ENCODE measurements around the gene CCDC192.
"Not testable (repeated sequence)": the region's sequence is repeated elsewhere in the genome, so short reads cannot be mapped to it uniquely, and the experiment has no call there.

Gene CCDC192

DNA sequence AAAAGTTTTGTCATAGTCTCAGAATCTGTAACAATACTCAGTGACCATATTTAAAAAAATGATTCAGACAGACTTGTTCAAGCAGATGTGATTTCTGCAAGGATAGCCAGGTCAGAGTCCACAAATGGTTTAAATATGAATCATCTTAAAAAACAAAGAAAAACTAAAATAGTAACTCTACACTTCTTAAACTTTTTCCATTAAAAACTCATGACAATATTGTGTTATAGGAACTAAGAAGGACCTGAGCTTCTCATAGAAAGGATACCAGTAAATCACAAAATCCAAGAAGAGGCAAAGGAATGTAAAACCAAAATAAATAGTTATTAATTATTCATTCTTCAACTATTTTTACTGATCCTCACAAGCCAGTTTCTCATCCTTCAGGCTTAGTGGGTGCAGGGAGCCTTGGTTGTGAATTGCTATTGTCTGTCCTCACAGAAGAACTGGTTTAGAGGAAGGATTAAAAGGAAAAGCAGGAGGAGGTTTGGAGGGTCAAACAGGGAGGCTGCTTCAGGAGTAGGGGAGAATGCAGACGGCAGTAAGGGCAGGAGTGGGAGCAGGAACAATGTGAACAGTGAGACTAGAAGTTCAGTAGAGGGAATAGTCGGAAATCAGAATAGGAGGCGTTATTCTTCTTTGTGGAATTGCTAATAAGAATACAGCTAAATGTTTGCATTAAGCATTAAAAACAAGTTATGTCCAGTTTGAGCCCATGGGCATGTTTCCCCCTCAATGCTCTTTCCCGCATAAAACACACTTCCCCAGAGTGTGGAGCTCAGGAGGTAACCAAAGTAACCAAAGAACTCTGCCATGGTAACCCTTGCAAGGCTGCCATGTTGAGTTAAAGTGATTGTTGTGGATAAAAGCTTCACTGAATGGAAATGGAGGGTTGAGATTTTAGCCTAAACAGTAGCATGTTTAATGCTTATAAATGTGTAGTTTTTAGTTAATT is 110.7 kb downstream of the CCDC192 start:
- peak; percentile 91 for DNase-seq

- no peak for DNase-seq
Measured at GRCh38 chr5:127814588-127814973, 111.4 kb downstream of the CCDC192 start.

DNA sequence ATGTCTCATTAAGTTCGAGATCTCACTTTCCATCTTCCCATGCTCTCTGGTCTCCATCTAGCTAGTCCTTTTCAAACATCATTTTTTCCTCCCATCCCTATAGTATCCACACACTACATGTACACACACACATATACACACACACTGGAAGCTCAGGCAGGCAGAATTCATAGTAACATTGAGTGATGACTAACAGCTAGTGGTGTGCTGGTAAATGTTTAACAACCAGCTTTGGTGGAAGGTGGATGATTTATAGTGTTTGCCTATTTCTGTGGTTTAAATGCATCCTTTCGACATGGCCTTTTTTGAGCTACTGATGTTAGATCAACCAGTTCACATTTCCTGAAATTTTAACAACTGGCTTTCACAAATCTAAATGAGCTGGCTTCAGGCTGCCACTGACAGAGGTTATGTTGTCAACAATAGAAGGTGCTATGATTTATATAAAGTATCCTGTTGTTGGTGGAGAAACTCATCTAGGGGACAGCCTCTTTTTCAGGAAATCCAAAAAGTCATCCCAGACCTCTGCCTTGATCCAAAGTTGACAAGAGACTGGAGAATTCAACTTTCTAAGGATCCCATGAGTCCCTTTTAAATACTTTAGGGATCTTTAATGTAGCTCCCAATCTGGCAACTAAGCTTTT is 117.8 kb downstream of the CCDC192 start:
- DNase-seq = peak; percentile 93

DNA sequence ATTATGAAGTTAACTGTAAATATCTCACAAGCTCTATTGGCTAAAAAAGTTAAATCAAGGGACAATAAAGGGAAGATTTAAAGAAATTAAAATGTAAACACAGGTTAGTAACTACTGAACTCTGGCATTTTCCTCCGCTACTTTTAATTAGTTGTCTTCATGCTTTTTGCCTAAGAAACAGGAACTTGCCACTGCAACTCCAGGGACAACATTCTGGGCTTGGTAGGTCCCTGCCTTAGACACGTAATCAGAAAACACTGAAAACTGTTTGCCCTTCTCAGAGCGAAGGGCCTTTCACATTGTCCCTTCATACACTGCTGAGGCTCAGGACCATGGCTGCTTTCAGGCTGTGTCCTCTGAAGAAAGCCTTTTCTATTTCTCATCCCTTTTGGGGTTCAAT is 118.7 kb downstream of the CCDC192 start:
- DNase-seq = no peak

GRCh38 chr5:127824126-127824525 is 120.9 kb downstream of the CCDC192 start:
- DNase-seq = no peak

DNA sequence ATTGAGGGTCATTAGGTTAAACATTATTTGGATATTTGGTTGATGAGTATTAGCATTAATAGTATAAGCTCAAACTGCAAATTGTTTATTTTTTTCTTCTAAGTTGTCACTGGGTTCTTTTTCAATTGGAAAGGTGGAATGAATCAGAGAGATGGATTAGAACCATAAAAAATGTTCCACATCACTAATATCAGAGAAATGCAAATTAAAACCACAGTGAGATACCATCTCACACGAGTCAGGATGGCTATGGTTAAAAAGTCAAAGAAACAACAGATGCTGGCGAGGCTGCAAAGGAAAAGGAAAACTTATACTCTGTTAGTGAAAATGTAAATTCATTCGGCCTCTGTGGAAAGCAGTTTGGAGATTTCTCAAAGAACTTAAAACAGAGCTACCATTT is 122.8 kb downstream of the CCDC192 start:
- peak; percentile 82 for DNase-seq

GRCh38 chr5:127827451-127827850 is 124.3 kb downstream of the CCDC192 start:
- no peak for DNase-seq

GRCh38 chr5:127830157-127830556 is 127.0 kb downstream of the CCDC192 start:
- peak; percentile 27 for DNase-seq

DNA sequence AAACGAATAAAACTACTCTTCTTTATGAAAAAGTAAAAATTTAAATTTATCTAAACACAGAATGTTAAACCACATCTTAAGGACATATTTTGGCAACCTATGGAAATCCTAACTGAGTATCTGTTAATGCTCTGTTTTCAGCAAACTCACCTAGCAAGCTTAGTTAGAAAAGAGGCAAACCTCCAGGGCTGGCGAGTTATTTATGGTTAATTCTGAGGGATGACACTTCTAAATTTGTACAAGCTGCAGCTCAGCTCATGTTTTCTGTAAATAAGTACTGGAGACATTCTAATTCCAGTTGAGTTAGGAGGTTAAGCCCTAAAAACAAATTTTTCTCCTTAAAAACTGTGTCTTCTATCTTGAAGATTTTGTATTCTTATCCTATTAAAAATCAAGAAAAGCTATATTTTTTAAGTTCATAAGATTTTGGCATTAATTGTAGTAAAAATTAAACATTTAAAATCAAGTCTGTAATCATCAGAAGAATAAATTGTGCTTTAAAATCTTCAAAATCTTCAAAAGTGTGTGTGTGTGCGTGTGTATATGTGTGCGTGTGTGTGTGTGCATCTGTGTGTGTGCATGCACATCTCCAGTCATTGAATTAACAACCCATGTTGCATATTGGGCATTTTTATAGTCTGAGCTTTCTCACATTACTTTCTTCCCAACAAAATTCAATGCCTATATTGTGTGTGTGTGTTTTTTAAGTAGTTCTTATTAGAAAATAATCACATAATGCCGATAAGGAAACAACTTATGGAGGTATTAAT is 127.8 kb downstream of the CCDC192 start:
- no peak for DNase-seq

DNA sequence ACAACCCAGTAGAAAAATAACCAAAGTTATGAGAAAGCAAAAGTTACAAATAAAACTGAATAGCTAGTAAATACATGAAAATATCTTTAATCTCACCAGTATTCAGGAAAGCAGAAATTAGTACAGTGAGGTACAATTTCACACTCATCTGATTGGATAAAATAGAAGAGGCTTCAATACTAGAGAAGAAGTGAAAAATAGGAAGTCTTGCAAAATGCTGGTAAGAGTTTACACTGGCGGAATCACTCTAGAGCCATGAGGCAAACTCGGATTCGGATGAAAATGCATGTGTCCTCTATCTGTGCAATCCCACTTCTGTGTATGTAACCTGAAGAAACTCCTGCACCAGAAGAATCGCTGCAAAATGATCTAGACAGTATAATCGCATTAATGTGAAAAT is 128.9 kb downstream of the CCDC192 start:
- no peak for DNase-seq

- peak; percentile 6 for DNase-seq
Measured at GRCh38 chr5:127834094-127834531, 130.9 kb downstream of the CCDC192 start.

DNA sequence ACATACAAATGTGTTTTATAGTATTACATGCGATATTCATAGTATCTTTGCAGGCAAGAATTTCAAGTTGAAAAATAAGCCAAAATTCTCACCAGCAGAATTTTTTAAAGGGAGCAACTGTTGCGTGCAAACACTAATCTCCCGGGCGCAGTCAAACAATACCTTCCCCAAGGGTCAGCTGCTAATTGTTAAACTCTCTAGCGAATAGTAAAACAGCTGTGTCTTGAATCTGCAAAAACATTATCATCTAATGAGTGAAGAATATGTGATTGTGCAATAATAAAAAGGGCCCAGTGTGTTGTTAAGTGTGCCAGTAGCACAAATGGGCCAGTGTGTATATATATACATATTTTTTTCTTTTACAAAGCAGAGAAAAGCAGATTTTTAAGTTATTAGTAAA is 131.4 kb downstream of the CCDC192 start:
- DNase-seq = peak; percentile 19

GRCh38 chr5:127838661-127839060 is 135.5 kb downstream of the CCDC192 start:
- DNase-seq = peak; percentile 46

DNA sequence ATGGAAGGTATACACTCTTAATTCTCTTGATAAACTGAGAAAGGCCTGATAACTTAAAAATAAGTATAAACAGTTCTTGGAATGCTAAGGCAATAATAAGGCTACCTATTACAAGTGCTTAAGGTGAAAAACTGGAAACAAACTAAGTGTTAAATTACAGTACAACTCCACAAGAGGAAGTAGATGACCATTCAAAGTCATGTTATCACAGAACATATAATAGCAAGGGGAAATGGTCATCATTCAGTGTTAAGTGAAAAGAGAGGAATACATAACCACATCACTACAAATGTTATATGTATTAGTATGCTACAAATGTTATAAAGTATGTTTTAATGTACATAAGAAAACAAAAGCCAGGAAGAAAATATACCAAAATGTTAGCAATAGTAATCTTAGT is 135.9 kb downstream of the CCDC192 start:
- DNase-seq = no peak

DNA sequence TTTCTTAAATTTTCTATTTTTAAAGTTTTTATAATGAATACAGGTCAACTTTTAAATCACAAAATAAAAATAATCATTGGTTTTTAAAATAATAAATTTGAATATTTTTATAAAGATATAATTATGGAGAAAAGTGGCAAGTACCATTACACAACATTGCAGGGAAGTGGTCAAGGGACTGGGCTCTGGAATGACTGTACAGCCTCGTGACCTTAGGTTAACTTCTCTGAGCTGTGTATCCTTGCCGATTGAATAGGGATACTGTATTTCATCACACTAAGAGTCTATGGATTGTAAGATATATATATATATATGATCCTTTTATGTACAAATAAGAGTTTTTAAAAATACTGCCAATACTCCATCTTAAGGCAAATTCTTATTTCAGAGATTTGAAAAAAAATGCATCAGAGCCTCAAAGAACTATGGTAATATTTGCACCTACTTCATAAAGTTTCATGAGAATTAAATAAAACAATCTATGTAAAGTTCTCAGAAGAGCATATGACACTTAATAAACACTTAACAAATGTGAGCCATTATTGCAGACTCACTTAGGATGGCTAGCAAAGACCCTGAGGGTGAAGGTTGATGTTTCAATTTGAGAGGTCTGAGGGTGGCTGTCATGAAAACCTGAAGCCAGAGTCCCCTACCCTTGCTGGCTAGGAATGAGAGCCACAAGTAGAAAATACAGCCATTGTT is 136.5 kb downstream of the CCDC192 start:
- no peak for DNase-seq

DNA sequence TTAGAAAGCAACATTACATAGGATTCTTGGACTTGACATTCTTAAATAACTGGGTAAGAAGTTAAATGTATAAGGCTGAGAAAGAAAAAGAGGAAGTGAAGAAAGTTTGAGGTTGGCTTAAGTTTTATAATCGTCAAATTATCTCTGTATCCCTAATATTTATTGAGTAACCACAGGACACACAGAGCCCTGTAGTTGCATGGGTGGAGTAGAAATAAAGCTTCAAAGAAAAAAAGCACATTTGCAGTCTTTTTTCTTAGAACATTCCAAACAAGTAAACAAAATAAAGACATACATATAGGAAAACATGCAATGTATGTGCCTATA is 137.0 kb downstream of the CCDC192 start:
- DNase-seq = no peak

- DNase-seq = no peak
Measured at GRCh38 chr5:127840809-127841208, 137.6 kb downstream of the CCDC192 start.

- DNase-seq = no peak
Measured at GRCh38 chr5:127844581-127845021, 141.4 kb downstream of the CCDC192 start.

- no peak for DNase-seq
Measured at GRCh38 chr5:127846884-127847283, 143.7 kb downstream of the CCDC192 start.

- DNase-seq = not testable (repeated sequence)
Measured at GRCh38 chr5:127847641-127848040, 144.4 kb downstream of the CCDC192 start.

- no peak for DNase-seq
Measured at GRCh38 chr5:127848098-127848497, 144.9 kb downstream of the CCDC192 start.

GRCh38 chr5:127849408-127849807 is 146.2 kb downstream of the CCDC192 start:
- DNase-seq = peak; percentile 62

- no peak for DNase-seq
Measured at GRCh38 chr5:127849891-127850290, 146.7 kb downstream of the CCDC192 start.
